ENCODE measurements around the gene MED15. TPM values are rescaled to one million over a fixed set of nuclear protein-coding genes. Genes with fewer than 3 reads are reported as not detected.
A peak's percentile ranks its signal among the peaks of the same experiment; 100 is the strongest.

MED15 gene
- total and polyA plus RNA-seq, 2 of the 4 experiments (the other 2 are of a cell fraction), result 19.0 to 68.8 TPM

DNA sequence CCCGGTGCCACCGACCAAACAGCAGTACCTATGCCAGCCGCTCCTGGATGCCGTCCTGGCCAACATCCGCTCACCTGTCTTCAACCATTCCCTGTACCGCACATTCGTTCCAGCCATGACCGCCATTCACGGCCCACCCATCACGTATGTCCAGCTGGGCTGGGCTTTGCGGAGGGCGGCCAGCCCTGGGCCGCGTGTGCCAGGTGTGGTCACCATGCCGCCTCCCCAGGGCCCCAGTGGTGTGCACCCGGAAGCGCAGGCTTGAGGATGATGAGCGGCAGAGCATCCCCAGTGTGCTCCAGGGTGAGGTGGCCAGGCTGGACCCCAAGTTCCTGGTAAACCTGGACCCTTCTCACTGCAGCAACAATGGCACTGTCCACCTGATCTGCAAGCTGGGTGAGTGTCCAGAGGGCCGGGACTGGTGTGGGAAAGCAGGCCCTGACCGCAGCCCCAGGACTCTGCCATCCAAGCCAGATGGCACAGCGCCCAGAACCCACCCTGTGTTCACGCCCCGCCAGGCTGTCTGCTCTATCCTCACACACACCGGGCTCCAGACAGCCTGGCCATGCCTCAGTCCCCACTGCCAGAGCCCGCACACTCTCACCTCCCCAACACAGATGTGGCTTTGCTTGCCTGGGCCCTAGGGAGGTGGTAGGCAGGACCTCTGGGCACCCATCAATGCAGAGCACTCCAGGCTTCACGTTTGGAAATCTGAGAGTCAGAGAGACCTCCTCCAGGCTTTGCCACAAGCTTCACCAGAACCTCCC lies 77.6 kb downstream of the MED15 start:
- Histone ChIP-seq H4K91ac (ENCODE audit: insufficient read depth, low read depth, low read length) (no peak overlapping the region), H4K20me1 (ENCODE audit: insufficient read depth, low read length) (peaks cover 36% of the 10 kb centered on the region), H3K79me1 (ENCODE audit: low read depth in 1 of 2, low read length in 2 of 2) (peaks cover 18 to 30% of the 10 kb centered on the region in 2 experiments), H2AK5ac (ENCODE audit: low read depth, low read length) (no peak overlapping the region), H4K5ac (ENCODE audit: low read depth, low read length) (no peak overlapping the region), H3K18ac (ENCODE audit: low read depth, low read length) (no peak overlapping the region), H3K27me3 (ENCODE audit: control insufficient read depth, insufficient read depth, low read length) (no peaks in the 10 kb centered on the region), H3K4me3 (ENCODE audit: insufficient read depth, low read depth, low read length) (no peak overlapping the region), H2BK15ac (ENCODE audit: low read depth, low read length) (no peak overlapping the region), H2BK120ac (ENCODE audit: low read depth, low read length) (no peak overlapping the region), H3K27ac (ENCODE audit: insufficient read depth, low read length) (no peak overlapping the region), H2BK20ac (ENCODE audit: low read depth, low read length) (no peak overlapping the region), H3K4me1 (ENCODE audit: control insufficient read depth, insufficient read depth, low read length) (no peaks in the 10 kb centered on the region), H3K9me1 (ENCODE audit: insufficient read depth, low read length) (no peaks in the 10 kb centered on the region; the same call in 1 of the 2 replicates), H3K9ac (ENCODE audit: low read depth, low read length) (no peak overlapping the region), H3K4me2 (ENCODE audit: low read depth, low read length) (no peak overlapping the region), H2AK9ac (replicated peaks; ENCODE audit: low read depth, low read length, poor library complexity) (peak overlapping the region; percentile 68), H3K36me3 (ENCODE audit: control insufficient read depth, insufficient read depth, low read length) (peaks cover 80% of the 10 kb centered on the region), H4K8ac (ENCODE audit: low read depth in 2 of 2, low read length in 2 of 2) (no peak overlapping the region), H3K9me3 (ENCODE audit: control insufficient read depth, insufficient read depth, low read length) (no peaks in the 10 kb centered on the region), H3K14ac (replicated peaks; ENCODE audit: low read depth, low read length) (no peak overlapping the region), H2AFZ (replicated peaks; ENCODE audit: low read length, poor library complexity) (no peak overlapping the region), H3K4ac (ENCODE audit: low read depth, low read length) (no peak overlapping the region), H3K56ac (ENCODE audit: extremely low read depth, insufficient read depth, low read length) (0 out of 2 replicates have a peak overlapping the region, but pooled peaks have one; percentile 0), H2BK5ac (ENCODE audit: low read depth, low read length, poor library complexity, severe bottlenecking) (no peak overlapping the region), H3K23ac (ENCODE audit: low read depth, low read length) (no peak overlapping the region)
- intact Hi-C loops (cut with micrococcal nuclease), result no loop called here
- ATAC-seq (ENCODE audit: low read depth) (no peak), DNase-seq (no peak)
- BruUV-seq (replicated peaks), result no TSS peak
- CTCF ChIA-PET, result no interaction called here
- dilution Hi-C loops (cut with HindIII; ENCODE audit: low sequenced_read_pairs, unreplicated experiment), result no loop called here
- in situ Hi-C loops (cut with MboI; ENCODE audit: low sequenced_read_pairs), result no loop called here
- POLR2A ChIA-PET (ENCODE audit: unreplicated experiment), result no interaction called here
- TF ChIP-seq, protein P1, sequence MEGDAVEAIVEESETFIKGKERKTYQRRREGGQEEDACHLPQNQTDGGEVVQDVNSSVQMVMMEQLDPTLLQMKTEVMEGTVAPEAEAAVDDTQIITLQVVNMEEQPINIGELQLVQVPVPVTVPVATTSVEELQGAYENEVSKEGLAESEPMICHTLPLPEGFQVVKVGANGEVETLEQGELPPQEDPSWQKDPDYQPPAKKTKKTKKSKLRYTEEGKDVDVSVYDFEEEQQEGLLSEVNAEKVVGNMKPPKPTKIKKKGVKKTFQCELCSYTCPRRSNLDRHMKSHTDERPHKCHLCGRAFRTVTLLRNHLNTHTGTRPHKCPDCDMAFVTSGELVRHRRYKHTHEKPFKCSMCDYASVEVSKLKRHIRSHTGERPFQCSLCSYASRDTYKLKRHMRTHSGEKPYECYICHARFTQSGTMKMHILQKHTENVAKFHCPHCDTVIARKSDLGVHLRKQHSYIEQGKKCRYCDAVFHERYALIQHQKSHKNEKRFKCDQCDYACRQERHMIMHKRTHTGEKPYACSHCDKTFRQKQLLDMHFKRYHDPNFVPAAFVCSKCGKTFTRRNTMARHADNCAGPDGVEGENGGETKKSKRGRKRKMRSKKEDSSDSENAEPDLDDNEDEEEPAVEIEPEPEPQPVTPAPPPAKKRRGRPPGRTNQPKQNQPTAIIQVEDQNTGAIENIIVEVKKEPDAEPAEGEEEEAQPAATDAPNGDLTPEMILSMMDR (conservative IDR thresholded peaks at IDR 0.05; ENCODE audit: low read depth, low read length), result no peak
- TF ChIP-seq, protein P2, sequence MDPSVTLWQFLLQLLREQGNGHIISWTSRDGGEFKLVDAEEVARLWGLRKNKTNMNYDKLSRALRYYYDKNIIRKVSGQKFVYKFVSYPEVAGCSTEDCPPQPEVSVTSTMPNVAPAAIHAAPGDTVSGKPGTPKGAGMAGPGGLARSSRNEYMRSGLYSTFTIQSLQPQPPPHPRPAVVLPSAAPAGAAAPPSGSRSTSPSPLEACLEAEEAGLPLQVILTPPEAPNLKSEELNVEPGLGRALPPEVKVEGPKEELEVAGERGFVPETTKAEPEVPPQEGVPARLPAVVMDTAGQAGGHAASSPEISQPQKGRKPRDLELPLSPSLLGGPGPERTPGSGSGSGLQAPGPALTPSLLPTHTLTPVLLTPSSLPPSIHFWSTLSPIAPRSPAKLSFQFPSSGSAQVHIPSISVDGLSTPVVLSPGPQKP (IDR thresholded peaks at IDR 0.05; ENCODE audit: borderline replicate concordance, low read depth, low read length), result no peak
- TF ChIP-seq FOS (IDR thresholded peaks at IDR 0.05; ENCODE audit: low read depth, low read length) (no peak), SMC3 (IDR thresholded peaks at IDR 0.05; ENCODE audit: low read depth, low read length) (no peak), RFX5 (IDR thresholded peaks at IDR 0.05; ENCODE audit: low read depth, low read length) (no peak), CHD1 (IDR thresholded peaks at IDR 0.05; ENCODE audit: low read depth, low read length) (no peak), BHLHE40 (IDR thresholded peaks at IDR 0.05; ENCODE audit: low read depth, low read length) (no peak), NFE2L2 (IDR thresholded peaks at IDR 0.05; ENCODE audit: low read depth, low read length) (no peak), RAD21 (IDR thresholded peaks at IDR 0.05; ENCODE audit: low read length) (no peak)
- WGBS, 2 experiments (ENCODE audit: extremely low coverage in 2 of 2, insufficient read length in 1 of 2), result 85% methylated on average over 9 of the region's 26 CpGs; no CpG with 5 or more reads in 1 of the 2 experiments

Data from IMR-90 (cell line).